ENCODE data around the gene SLC38A8. TPM values are rescaled to one million over a fixed set of nuclear protein-coding genes. Genes with fewer than 3 reads are reported as not detected.

SLC38A8 gene
- total and polyA plus RNA-seq, 2 experiments from 2014 or later = not detected

- Histone ChIP-seq H3K4me3 (no peak overlapping the region), H3K9me3 (ENCODE audit: low read depth) (no peaks in the 10 kb centered on the region), H3K36me3 (replicated peaks; ENCODE audit: insufficient read depth, low read depth) (no peaks in the 10 kb centered on the region), H3K27ac (no peak overlapping the region), H3K79me2 (no peaks in the 10 kb centered on the region), H3K27me3 (peaks cover 10% of the 10 kb centered on the region), H2AFZ (no peak overlapping the region), H4K20me1 (ENCODE audit: insufficient read depth, poor library complexity, severe bottlenecking) (no peaks in the 10 kb centered on the region), H3K4me1 (ENCODE audit: insufficient read depth) (no peaks in the 10 kb centered on the region), H3K4me2 (no peak overlapping the region), H3K9me2 (replicated peaks; ENCODE audit: insufficient read depth) (no peaks in the 10 kb centered on the region)
- no peak for DNase-seq (ENCODE audit: low spot score)
- WGBS (ENCODE audit: low lambda C conversion rate, missing lambda C conversion rate) = 93% methylated on average over 6 of the region's 6 CpGs
- TF ChIP-seq EZH2 (IDR thresholded peaks at IDR 0.05; ENCODE audit: borderline replicate concordance) (no peak), EZH2phosphoT487 (IDR thresholded peaks at IDR 0.05; ENCODE audit: low read depth, severe bottlenecking, unreplicated experiment) (no peak), CTCF (IDR thresholded peaks at IDR 0.05; ENCODE audit: poor library complexity) (no peak)
These were observed 72.2 kb downstream of the SLC38A8 start for GRCh38 chr16:83970430-83970815.

- H3K9me3 ChIP-seq (ENCODE audit: low read depth) = no peaks in the 10 kb centered on the region
- H3K79me2 ChIP-seq = no peaks in the 10 kb centered on the region
- no peak overlapping the region for H3K4me3 ChIP-seq
- H4K20me1 ChIP-seq (ENCODE audit: insufficient read depth, poor library complexity, severe bottlenecking) = no peaks in the 10 kb centered on the region
- peaks cover 10% of the 10 kb centered on the region for H3K27me3 ChIP-seq
- H2AFZ ChIP-seq = no peak overlapping the region
- H3K9me2 ChIP-seq (replicated peaks; ENCODE audit: insufficient read depth) = no peaks in the 10 kb centered on the region
- no peak overlapping the region for H3K27ac ChIP-seq
- no peak for DNase-seq (ENCODE audit: low spot score)
- WGBS (ENCODE audit: low lambda C conversion rate, missing lambda C conversion rate) = 71% methylated on average over 14 of the region's 18 CpGs
- no peaks in the 10 kb centered on the region for H3K36me3 ChIP-seq (replicated peaks; ENCODE audit: insufficient read depth, low read depth)
- H3K4me1 ChIP-seq (ENCODE audit: insufficient read depth) = no peaks in the 10 kb centered on the region
- no peak for TF ChIP-seq EZH2 (IDR thresholded peaks at IDR 0.05; ENCODE audit: borderline replicate concordance)
- TF ChIP-seq EZH2phosphoT487 (IDR thresholded peaks at IDR 0.05; ENCODE audit: low read depth, severe bottlenecking, unreplicated experiment) = no peak
- no peak for TF ChIP-seq CTCF (IDR thresholded peaks at IDR 0.05; ENCODE audit: poor library complexity)
- no peak overlapping the region for H3K4me2 ChIP-seq
These were observed 72.7 kb downstream of the SLC38A8 start for GRCh38 chr16:83969771-83970429.

GRCh38 chr16:83968891-83969649 lies 73.5 kb downstream of the SLC38A8 start:
- Histone ChIP-seq H3K27me3 (peaks cover 10% of the 10 kb centered on the region), H3K9me3 (ENCODE audit: low read depth) (no peaks in the 10 kb centered on the region), H3K4me3 (no peak overlapping the region), H3K9me2 (replicated peaks; ENCODE audit: insufficient read depth) (no peaks in the 10 kb centered on the region), H4K20me1 (ENCODE audit: insufficient read depth, poor library complexity, severe bottlenecking) (no peaks in the 10 kb centered on the region), H2AFZ (no peak overlapping the region), H3K4me2 (peak overlapping the region; percentile 67), H3K79me2 (no peaks in the 10 kb centered on the region), H3K27ac (no peak overlapping the region), H3K4me1 (ENCODE audit: insufficient read depth) (no peaks in the 10 kb centered on the region), H3K36me3 (replicated peaks; ENCODE audit: insufficient read depth, low read depth) (no peaks in the 10 kb centered on the region)
- no peak for DNase-seq (ENCODE audit: low spot score)
- WGBS (ENCODE audit: low lambda C conversion rate, missing lambda C conversion rate) = 28% methylated on average over 5 of the region's 45 CpGs
- peak; percentile 48 for TF ChIP-seq EZH2 (IDR thresholded peaks at IDR 0.05; ENCODE audit: borderline replicate concordance)
- TF ChIP-seq CTCF (IDR thresholded peaks at IDR 0.05; ENCODE audit: poor library complexity) = no peak

Measured in hepatocyte (in vitro differentiated cells).